Cerebellar nuclear complex (tissue), 1 donor: Measurements from ENCODE around the gene GSTM1.

Experiments
- DNase-seq, 2 experiments: peaks; one replicate each; lab custom pipeline; 2025; lab: John Stamatoyannopoulos, UW

The GSTM1 gene

DNA sequence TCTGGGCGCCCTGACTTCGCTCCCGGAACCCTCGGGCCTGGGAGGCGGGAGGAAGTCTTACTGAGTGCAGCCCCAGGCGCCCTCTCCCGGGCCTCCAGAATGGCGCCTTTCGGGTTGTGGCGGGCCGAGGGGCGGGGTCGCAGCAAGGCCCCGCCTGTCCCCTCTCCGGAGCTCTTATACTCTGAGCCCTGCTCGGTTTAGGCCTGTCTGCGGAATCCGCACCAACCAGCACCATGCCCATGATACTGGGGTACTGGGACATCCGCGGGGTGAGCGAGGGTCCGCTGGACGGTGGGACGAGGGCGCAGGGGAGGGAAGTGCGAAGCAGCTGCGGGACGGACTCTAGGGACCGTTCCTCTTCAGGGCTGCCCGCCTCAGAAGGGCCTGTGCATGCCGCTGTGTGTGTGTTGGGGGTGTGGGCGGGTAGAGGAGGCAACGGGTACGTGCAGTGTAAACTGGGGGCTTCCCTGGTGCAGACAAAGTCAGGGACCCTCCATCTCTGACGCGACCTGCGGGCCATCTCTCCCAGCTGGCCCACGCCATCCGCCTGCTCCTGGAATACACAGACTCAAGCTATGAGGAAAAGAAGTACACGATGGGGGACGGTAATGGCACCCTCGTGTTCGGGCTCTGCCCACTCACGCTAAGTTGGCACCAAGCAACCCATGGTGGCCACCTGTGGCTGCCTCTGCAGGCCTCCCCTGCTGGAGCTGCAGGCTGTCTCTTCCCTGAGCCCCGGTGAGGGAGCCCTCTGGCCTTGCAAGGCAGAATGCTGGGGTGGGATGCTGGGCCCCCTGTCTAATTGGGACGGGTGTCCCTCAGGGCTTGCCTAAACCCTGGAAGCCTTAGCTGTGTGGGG lies at the start of gene GSTM1:
GSTM1 (plus strand) TSS at position 177 of the 859 bp plus-strand sequence; CDS start at position 234, 57 bp downstream.
- no peak for DNase-seq

DNA sequence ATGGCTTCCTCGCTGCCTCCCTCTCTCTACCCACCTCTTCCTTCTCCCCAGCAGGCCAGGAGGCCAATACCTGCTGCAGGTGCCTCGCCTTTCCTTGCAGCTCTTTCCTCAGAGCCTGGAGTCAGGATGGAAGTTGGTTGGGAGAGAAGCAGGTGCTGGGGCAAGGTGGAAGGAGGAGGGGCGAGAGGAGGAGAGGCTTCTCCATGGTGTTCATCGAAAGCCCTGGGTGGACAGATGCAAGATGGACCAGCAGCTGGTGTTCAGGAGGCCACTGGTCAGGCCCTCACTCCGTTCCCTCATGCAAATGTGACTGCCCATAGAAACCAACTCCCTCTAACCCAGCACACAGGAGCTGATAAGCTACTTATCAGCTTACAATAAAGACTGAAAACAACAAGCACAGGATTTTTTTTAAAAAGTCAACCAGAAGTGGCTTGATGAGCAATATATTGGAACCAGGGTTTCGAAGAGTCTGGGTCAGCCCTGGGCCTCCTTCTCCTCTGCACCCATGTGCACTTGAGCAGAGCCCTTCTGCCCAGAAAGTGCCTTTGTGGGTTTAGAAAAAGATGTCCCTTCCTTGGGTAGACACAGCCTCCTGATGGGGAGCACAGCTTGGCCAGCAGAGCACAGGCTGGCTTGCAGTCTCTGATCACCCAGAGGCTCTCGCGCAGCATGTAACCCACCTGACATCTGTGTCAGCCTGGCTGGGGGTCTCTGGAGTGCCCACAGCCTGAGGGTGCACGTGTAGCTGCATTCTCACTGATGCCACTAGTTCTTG lies 48.4 kb upstream of the GSTM1 start:
- DNase-seq: no peak

DNA sequence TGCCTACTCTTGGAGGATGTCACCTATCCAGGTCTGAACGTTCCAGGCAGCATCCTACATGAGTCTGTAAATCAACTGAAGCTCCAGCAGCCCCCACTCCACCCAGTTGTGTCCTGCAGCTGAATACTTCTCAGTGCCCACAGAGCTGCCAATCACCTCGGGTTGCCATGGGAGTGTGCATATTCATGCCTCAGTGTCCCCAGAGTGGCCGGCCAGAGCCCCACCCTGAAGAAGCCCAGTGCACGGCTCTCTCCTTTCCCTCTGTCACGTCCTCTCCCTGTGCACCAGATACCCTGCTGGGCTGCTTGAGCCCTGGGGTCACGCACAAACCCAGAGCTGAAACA lies 47.8 kb upstream of the GSTM1 start:
- DNase-seq: no peak

DNA sequence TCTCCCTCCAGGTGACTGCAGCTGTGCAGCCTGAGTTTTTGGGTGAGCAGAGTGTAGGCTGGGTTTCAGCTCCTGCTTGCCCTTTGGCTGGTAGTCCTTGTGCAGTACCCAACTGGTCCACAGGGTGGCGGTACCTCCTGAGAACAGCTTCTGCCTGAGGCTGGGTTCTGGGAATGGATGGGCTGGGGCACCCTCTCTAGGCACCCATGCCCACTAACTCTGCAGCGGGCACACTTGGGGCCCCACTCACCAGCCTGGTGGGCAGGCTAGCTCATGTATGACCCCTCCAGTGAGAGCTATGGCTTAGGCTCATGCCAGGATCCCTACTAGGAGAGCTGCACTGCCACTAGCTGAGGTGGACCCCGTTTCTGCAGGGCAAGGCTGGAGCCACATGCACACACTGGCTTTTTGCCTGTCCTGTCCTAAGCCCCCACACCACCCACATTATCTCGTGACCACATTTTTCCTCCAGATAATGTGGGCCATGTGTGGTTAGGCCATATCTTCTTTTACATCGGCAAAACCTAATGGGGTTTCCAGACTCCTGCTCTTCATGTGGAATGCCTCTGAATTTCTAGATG lies 47.2 kb upstream of the GSTM1 start:
- DNase-seq: peak in 1 of 2 experiments; percentile 34

DNA sequence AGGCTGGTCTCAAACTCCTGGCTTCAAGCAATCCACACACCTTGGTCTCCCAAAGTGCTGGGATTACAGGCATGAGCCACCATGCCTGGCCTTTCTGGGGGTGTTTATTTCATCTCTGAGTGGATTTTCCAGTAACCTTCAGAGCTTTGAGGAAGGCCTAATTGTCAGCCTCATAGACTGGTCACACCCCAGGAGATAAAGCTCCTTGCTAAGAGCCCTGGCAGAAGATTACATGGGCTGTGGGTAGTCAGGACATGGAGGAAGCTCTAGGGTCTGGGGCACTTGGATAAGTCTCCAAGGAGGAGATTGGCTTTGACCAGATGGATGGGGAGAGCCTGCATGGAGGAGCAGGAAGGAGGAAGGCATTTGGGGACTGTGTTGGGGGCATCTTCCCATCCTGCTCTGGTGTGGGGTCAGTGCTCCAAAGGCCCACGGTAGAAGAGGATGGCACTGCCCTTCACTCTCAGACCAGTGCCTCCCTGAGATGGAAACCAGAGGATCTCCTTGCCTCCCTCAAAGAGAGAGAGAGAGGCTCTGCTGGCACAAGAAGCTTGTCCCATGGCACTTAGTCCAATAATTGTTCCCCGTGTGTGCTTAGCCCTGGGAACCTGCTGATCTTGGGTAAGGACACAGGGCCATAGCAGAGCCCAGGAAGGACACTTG lies 46.4 kb upstream of the GSTM1 start:
- DNase-seq: no peak

DNA sequence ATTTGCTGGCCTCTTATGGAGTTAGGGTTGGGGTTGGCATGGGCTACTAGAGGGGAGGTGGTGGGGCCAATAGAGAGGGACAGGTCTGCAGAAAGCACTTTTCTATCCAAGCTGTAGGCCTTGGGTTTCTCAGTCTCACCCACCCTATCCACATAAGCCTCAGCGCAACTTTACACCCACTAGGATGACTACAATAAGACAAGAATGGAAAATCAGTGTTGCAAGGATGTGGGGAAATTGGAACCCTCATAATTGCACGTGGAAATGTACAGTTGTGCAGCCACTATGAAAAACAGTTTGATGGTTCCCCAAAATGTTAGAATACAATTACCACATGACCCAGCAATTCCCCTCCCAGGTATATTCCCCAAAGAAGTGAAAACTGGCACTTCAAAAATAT lies 45.8 kb upstream of the GSTM1 start:
- DNase-seq: no peak

DNA sequence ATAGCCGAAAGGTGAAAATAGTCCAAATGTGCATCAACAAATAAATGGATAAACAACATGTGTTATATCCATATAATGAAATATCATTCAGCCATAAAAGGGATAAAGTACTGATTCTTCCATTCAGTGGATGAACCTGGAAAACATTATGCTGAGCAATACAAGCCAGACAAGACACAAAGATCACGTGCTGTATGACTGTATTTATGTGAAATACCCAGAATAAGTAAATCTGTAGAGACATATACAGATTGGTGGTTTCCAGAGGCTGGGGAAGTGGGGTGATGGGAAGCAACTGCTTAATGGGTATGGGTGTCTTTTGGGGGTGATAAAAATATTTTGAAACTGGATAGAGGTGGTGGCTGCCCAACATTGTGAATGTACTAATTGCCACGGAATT lies 45.0 kb upstream of the GSTM1 start:
- no peak for DNase-seq

DNA sequence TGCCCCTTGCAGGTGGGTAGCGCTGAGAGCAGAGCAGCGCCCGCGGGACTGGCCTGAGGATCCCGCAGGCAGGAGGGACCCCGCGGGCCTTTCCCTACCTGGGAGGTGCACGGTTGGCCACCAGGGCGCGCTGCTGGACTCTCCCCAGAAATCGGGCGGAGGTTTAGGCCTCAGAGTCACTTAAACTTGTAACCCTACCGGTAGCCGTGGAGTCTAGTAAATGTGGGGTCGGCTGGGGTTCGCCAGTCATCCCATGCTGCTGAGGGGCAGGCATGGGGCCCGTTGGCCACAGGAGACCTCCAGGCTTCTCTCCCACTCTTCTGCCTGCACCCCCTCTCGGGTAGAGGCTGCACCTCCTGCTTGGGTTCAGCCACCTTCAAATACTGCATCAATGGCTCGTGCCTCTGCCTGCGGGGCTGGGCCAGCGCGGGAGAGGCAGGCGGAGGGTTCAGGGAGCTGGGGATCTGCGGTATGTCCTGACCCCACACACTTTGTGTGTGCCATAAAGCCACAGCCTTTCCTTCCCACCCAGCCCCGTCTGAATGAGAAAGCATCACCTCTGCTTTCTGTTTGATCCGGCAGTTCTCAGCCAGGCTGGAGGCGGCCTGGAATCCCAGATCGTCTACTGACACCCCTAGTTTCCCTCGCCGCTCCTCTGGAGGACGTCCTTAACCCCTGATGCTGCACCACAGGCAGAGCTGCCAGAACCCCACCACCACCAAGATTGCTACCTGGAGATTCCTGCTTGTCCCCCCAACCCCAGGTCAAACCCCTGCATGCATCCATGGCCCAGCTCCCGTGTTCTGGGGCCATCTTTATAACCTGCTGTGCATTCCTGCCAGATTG lies 44.0 kb upstream of the GSTM1 start:
- DNase-seq: peak in 1 of 2 experiments; percentile 5

DNA sequence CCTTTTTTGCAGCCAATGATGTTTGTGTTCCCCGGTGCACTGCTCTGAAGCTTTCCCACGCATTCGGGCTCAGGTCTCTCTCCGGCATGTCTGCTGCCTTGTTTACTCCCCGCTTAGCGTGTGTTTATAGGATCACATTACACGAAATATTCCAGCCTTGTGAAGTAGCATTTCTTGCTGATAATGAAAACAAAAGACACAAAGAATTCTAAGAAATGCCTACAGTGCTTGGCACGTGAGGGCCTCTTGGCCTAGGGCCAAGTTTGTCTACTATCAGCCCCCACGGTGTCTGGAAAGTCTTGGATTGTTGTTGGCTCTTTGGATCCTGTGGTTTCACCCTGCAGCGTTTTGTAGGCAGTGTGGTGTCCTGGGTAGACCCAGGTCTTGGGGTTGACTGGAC lies 42.9 kb upstream of the GSTM1 start:
- no peak for DNase-seq

DNA sequence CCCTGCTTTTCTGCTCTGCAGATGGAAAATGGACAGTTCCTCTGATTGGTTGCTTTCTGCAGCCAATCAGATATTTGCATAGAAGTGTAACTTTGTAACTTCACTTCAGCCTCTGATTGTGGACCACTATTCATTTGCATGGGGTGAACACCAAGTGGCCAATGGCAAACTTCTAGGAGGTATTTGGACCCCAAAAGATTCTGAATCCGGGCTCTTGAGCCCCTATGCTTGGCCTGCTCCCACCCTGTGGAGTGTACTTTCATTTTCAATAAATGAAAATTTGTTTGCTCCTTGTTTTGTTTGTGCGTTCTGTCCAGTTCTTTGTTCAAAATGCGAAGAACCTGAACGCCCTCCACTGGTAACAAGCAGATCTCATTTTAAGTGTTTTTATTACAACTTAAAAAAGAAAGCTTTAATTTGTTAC lies 38.1 kb upstream of the GSTM1 start:
- DNase-seq: no peak

DNA sequence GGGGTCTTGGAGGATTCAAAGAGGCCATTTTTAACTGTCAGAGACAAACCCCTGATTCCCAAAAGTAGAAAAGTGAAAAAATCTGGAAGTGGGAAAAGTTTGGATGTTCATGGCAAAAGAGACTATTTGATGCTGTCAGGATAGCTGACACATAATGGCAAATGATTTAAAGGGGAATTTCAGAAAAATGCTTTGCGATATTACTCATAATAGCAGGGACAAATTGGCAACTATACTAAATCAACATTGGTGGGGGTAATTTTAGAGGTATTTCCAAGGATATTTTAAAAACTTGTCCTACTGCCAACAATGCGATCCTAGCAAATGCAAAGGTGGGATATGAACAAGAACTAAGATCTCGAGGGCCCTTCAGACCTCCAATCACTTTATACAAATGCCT lies 37.0 kb upstream of the GSTM1 start:
- DNase-seq: no peak

DNA sequence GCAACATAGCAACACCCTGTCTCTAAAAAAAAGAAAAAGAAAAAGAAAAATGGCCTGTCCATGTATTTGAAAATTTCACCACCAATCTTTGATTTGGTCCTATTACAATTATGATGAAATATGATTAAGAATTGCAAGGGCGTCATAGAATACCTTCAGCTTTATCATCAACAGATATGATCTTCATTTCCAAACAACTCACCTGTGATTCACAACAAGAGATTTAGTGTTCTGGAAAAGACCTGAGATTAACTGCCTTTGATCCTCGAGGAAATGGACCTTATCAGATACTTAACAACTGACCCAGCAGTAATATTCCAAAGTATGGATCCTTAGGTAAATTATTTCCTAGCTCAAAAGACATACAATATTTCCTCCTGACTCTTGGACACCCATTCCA lies 35.2 kb upstream of the GSTM1 start:
- DNase-seq: no peak

DNA sequence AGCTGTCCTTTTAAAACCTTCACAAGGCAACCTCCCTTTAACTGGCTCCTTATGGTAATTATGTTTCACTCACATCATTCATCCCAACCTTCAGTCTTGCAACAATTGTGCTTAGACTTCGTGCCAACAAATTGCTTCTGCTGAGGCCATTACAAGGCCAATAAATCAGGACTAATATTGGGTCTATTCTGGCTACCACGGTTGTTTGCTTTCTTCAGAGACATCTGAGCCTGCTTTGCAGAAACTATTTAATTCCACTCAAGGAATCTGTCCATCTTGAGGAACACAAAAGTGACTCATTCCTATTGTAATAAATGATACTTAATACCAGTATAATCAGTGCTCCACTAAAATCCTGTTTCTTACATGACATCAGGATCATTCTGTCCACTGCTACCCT lies 34.3 kb upstream of the GSTM1 start:
- no peak for DNase-seq

DNA sequence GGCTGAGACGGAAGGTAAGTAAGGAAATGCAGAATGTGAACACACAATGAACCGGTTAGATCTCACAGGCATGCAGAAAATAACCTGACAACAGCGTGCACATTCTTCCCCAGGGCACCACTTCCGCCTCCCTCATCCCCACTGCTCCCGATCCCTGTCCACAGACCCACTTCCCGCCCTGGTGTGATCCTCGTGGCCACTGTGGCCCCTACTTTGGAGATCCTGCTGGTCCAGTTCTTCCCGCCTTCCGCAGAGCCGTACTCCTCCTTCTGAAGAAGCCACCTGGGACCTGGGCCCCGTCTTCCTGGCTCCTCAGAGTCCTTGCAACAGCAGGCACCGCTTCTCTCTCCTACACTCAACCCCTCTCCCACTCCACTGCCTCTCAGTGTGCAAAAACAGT lies 33.1 kb upstream of the GSTM1 start:
- DNase-seq: no peak

DNA sequence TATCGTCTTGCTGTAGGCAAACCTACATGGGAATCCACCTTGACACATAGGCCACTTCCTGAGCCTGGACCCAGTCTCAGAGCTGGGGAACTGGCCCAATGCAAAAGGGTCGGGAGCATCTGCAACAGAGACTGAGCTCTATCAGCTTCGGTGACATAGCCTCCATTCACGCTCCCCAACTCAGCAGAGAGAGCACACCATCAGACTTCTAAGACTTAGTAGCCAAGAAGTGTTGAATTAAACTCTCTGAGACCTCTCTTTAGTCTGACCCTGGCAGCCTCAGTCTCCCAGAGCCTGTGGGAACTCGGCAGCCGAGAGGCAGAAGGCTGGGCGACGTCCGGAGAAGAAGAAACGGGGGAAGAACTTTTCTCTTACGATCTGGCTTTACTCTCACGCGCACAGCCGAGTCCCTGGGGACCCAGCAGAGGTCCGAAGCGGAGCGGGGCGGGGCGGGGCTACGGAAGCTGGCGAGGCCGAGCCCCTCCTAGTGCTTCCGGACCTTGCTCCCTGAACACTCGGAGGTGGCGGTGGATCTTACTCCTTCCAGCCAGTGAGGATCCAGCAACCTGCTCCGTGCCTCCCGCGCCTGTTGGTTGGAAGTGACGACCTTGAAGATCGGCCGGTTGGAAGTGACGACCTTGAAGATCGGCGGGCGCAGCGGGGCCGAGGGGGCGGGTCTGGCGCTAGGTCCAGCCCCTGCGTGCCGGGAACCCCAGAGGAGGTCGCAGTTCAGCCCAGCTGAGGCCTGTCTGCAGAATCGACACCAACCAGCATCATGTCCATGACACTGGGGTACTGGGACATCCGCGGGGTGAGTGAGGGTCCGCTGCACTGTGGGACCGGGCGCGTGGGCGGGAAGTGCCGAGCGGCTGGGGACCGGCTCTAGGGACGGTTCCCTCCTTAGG lies 31.8 kb upstream of the GSTM1 start, which contains the start of gene GSTM4:
GSTM4 (plus strand) TSS at position 485 of the 905 bp plus-strand sequence; CDS start at position 776, 291 bp downstream.
- DNase-seq: peak in 1 of 2 experiments; percentile 6

DNA sequence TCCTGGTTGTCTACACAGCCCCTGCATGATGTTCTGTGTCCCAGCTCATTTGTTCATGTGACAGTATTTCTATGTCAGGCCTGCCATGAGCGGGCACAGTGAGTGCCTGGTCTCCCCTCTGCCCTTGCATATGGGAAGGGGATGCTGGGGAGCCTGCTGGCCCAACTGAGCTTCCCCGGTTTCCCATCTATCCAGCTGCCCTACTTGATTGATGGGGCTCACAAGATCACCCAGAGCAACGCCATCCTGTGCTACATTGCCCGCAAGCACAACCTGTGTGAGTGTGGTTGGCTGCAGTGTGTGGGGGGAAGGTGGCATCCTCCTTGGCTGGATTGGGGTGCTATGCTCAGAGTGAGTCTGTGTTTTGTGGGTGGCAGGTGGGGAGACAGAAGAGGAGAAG lies 30.2 kb upstream of the GSTM1 start:
- DNase-seq: no peak

DNA sequence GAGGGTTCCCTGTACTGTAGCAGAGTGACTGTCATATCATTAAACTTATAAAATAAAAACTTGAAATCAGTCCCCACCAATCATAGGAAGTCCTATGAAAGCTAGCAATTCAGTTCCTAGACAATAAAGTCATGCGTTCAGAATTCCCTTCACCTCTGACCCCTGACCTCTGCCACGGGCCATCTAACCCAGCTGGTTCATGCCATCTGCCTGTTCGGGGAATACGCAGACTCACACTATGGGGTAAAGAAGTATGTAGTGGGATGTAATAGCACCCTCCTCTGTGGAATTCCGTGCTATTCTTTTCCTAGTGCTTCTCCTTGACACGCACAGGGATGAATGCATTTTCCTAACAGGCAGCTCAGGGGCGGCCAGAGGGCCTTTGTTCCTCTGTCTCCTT lies 29.6 kb upstream of the GSTM1 start:
- no peak for DNase-seq

DNA sequence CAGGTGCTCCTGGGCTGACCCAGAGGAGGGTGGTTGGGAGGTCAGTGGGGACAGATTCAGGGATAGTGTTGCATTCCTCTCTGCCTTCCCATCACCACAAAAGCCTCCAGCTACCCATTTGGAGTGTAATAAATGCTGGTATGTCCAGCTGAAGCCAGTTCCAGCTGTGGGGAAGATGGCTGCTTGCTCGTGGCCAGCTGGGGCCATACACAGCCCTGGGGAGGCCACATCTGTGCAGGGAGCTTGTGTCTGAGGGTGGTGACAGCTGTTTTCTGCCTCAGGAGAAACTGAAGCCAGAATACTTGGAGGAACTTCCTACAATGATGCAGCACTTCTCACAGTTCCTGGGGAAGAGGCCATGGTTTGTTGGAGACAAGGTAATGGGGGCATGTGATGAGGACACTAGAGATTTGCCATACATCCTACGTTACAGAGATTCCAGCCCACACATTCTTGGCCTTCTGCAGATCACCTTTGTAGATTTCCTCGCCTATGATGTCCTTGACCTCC lies 29.0 kb upstream of the GSTM1 start:
- no peak for DNase-seq

DNA sequence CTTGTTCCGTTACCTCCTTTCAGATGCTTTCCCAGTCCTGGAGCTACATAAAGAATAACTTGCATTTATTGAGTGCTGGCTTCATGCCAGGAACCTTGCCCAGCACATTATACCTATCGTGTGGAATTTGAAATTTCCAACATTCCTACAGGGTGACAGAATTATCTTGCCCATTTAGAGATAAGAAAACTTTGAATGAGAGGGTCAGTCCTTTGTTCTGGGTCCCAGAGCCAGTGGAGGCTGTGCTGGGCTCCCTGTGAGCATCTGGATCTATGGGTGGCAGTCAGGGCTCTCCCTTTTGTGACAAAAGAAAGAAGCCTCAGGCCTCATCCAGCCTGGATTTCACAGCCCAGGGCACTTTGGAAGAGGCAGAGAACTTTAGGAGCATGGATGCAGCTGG lies 28.5 kb upstream of the GSTM1 start:
- DNase-seq: no peak
